HepG2 (cell line): Measurements from ENCODE around the gene DGKB. TPM values are rescaled to one million over a fixed set of nuclear protein-coding genes. Genes with fewer than 3 reads are reported as not detected.

Experiments
- ATAC-seq: fragments of 200-7000 bp; cut with Tn5 transposase; 3 replicates; pipeline ENCODE4 v1.9.1; 2020; ENCODE audit warnings: mild to moderate bottlenecking, moderate library complexity
- BruUV-seq: library from RNA; stranded (reverse); fragments of 400-500 nt; replicated peaks from 2 replicates; lab custom pipeline; 2021; lab: Mats Ljungman, UMichigan
- CTCF ChIA-PET: fragments of 300-600 bp; formaldehyde crosslinking; extraction: SDS; loops from one replicate; lab custom pipeline; 2021; ENCODE audit warnings: low total read pairs, inconsistent platforms, low intra/inter-chr PET ratio; lab: Yijun Ruan, JAX
- POLR2A ChIA-PET: fragments of 350-600 bp; sonication (Branson Sonifier 250); formaldehyde crosslinking; loops from one replicate; lab custom pipeline; 2020; ENCODE audit warnings: antibody characterized with exemption, inconsistent platforms; lab: Yijun Ruan, JAX
- DNase-seq: peaks from one replicate; pipeline ENCODE4 v3.0.0-alpha.2; 2015; ENCODE audit warnings: low spot score
- FAIRE-seq: peaks from 3 replicates; lab custom pipeline; 2011; peaks lifted over from hg19 to GRCh38; lab: Jason Lieb, UNC
- H2AFZ ChIP-seq: one replicate; pipeline ENCODE4 v1.6.1; 2011; ENCODE audit warnings: low read length, inconsistent platforms
- H3K27ac ChIP-seq: fragments of 300-600 bp; 3 replicates; pipeline ENCODE4 v1.8.0; 2011; ENCODE audit warnings: mixed run types, mild to moderate bottlenecking, mixed read lengths, low read length, inconsistent platforms; ENCODE audit not compliant: insufficient read depth; ENCODE audit errors: extremely low read length
- H3K27me3 ChIP-seq, 2 experiments: fragments of 200-600 bp in 1 of 2; 2 replicates in 1 of 2; 3 replicates in 1 of 2; pipeline versions ENCODE4 v1.6.0 to v1.8.0; 2011; ENCODE audit warnings: low read length in 2 of 2, mild to moderate bottlenecking in 2 of 2, moderate library complexity in 2 of 2, inconsistent platforms in 1 of 2; ENCODE audit not compliant: insufficient read depth in 2 of 2, control insufficient read depth in 1 of 2
- H3K36me3 ChIP-seq, 2 experiments: fragments of 200-600 bp in 1 of 2; replicated peaks in 1 of 2; 2 replicates in 1 of 2; 3 replicates in 1 of 2; pipeline versions ENCODE4 v1.5.1 to v1.8.0; 2011; ENCODE audit warnings: low read length in 2 of 2, inconsistent platforms in 1 of 2; ENCODE audit not compliant: insufficient read depth in 2 of 2, control insufficient read depth in 1 of 2
- H3K4me1 ChIP-seq: 2 replicates; pipeline ENCODE4 v1.5.1; 2012; ENCODE audit warnings: low read length, inconsistent platforms; ENCODE audit not compliant: insufficient read depth
- H3K4me2 ChIP-seq: 2 replicates; pipeline ENCODE4 v1.6.0; 2011; ENCODE audit warnings: low read depth, low read length, inconsistent platforms
- H3K4me3 ChIP-seq, 3 experiments: fragments of 200-600 bp in 1 of 3; sonication (generic), shearing (Covaris generic) in 1 of 3; replicated peaks in 1 of 3; 2 replicates each; pipeline ENCODE4 v1.5.1; 2011 to 2016; ENCODE audit warnings: low read length in 3 of 3, inconsistent platforms in 2 of 3, low read depth in 2 of 3, mild to moderate bottlenecking in 2 of 3, control low read depth in 1 of 3, mixed read lengths in 1 of 3; ENCODE audit not compliant: insufficient read depth in 1 of 3
- H3K79me2 ChIP-seq: one replicate; pipeline ENCODE4 v1.6.1; 2011; ENCODE audit warnings: low read length, inconsistent platforms; ENCODE audit not compliant: insufficient read depth
- H3K9ac ChIP-seq: 2 replicates; pipeline ENCODE4 v1.6.0; 2011; ENCODE audit warnings: mild to moderate bottlenecking, low read depth, low read length, inconsistent platforms; ENCODE audit not compliant: insufficient read depth
- H3K9me3 ChIP-seq: 2 replicates; pipeline ENCODE4 v1.5.1; 2012; ENCODE audit warnings: mild to moderate bottlenecking, low read length
- H4K20me1 ChIP-seq: 2 replicates; pipeline ENCODE4 v1.6.0; 2011; ENCODE audit warnings: inconsistent platforms, mild to moderate bottlenecking, low read length, moderate library complexity; ENCODE audit not compliant: insufficient read depth
- CHD2 ChIP-seq: IDR thresholded peaks from 2 replicates; pipeline ENCODE4 v1.6.1; 2011; ENCODE audit warnings: low read depth, low read length, improper control_type of control experiment
- DMAP1 ChIP-seq: IDR thresholded peaks from 2 replicates; pipeline ENCODE4 v1.6.1; 2016
- GATAD1 ChIP-seq: IDR thresholded peaks from 2 replicates; pipeline ENCODE4 v1.6.1; 2016; ENCODE audit warnings: missing genetic modification reagents, missing compliant biosample characterization
- IKZF4 ChIP-seq: sonication (generic); formaldehyde crosslinking; IDR thresholded peaks from 2 replicates; pipeline ENCODE4 v1.5.1; 2020; ENCODE audit warnings: borderline replicate concordance, mild to moderate bottlenecking, low read depth, missing genetic modification reagents; ENCODE audit errors: not compliant biosample characterization
- KLF12 ChIP-seq: sonication (generic); formaldehyde crosslinking; IDR thresholded peaks from 2 replicates; pipeline ENCODE4 v1.4.0; 2020; ENCODE audit warnings: missing genetic modification reagents, borderline replicate concordance
- MAFK ChIP-seq, 2 experiments: IDR thresholded peaks in 1 of 2; conservative IDR thresholded peaks in 1 of 2; 2 replicates each; pipeline ENCODE4 v1.6.1; 2011; ENCODE audit warnings: improper control_type of control experiment in 2 of 2, low read length in 2 of 2
- MYNN ChIP-seq: sonication (generic); formaldehyde crosslinking; IDR thresholded peaks from 2 replicates; pipeline ENCODE4 v1.4.0; 2020; ENCODE audit warnings: mild to moderate bottlenecking, low read depth, missing genetic modification reagents
- NCOA2 ChIP-seq: sonication (generic); formaldehyde crosslinking; IDR thresholded peaks from 2 replicates; pipeline ENCODE4 v1.8.0; 2022; ENCODE audit warnings: inconsistent platforms
- NKX3-1 ChIP-seq: sonication (generic); formaldehyde crosslinking; IDR thresholded peaks from 2 replicates; pipeline ENCODE4 v1.5.0; 2020; ENCODE audit warnings: missing genetic modification reagents
- PPARG ChIP-seq: conservative IDR thresholded peaks from 2 replicates; pipeline ENCODE4 v1.6.1; 2016; ENCODE audit warnings: missing biosample characterization, missing genetic modification reagents
- RBFOX2 ChIP-seq: fragments of 200-400 bp; formaldehyde crosslinking; IDR thresholded peaks from 2 replicates; pipeline ENCODE4 v1.6.1; 2017; ENCODE audit warnings: low read depth, mild to moderate bottlenecking, low read length
- SMAD9 ChIP-seq: sonication (generic); formaldehyde crosslinking; IDR thresholded peaks from 2 replicates; pipeline ENCODE4 v1.5.1; 2020; ENCODE audit warnings: mild to moderate bottlenecking, missing genetic modification reagents
- SP1 ChIP-seq, 2 experiments: fragments of 450-650 bp in 1 of 2; sonication (generic) in 1 of 2; formaldehyde crosslinking in 1 of 2; IDR thresholded peaks; 2 replicates each; pipeline versions ENCODE4 v1.4.0 to v1.6.1; 2016 to 2020; ENCODE audit warnings: missing genetic modification reagents in 1 of 2
- in situ Hi-C: cut with HindIII; loops from 2 replicates; pipeline ENCODE4 v1.10.0; 2017; ENCODE audit warnings: low pct_unique_long_range_greater_than_20kb; ENCODE audit not compliant: extremely low pct_ligation_motif_present
- intact Hi-C: fragments of 100-400 bp; cut with micrococcal nuclease; formaldehyde crosslinking; loops from one replicate; pipeline ENCODE4 v1.10.0; 2022; ENCODE audit not compliant: unreplicated experiment
- polyA plus RNA-seq, 8 experiments: library from polyadenylated mRNA; depleted of rRNA in 3 of 8; stranded (reverse) in 7 of 8; unstranded in 1 of 8; fragments of >200 nt; fragmentation: Illumina TruSeq in 4 of 8; extraction: Trizol in 4 of 8; gene quantifications; 2 replicates each; pipeline versions ENCODE4 v1.2.1 to v1.2.3, GENCODE V29; 2011 to 2016; ENCODE audit warnings: low read depth in 4 of 8, missing spikeins in 1 of 8, mixed read lengths in 1 of 8; ENCODE audit not compliant: insufficient read depth in 1 of 8
- total RNA-seq, 5 experiments: library from RNA; depleted of rRNA; stranded (reverse); fragments of >200 nt; fragmentation: Illumina TruSeq; extraction: Trizol; gene quantifications; 2 replicates each; pipeline ENCODE4 v1.2.3, GENCODE V29; 2016; ENCODE audit warnings: low read depth in 1 of 5
- TF ChIP-seq, protein P1 (sequence below): sonication (generic); formaldehyde crosslinking; IDR thresholded peaks from 2 replicates; pipeline ENCODE4 v1.5.0; 2020; ENCODE audit warnings: mild to moderate bottlenecking, missing genetic modification reagents, borderline replicate concordance
- TF ChIP-seq, protein P2 (sequence below): sonication (generic); formaldehyde crosslinking; conservative IDR thresholded peaks from 2 replicates; pipeline ENCODE4 v1.4.0; 2020; ENCODE audit warnings: missing genetic modification reagents
- TF ChIP-seq, protein P3 (sequence below): sonication (generic); formaldehyde crosslinking; IDR thresholded peaks from 2 replicates; pipeline ENCODE4 v1.8.0; 2022; ENCODE audit warnings: missing genetic modification reagents, mild to moderate bottlenecking, borderline replicate concordance
- TF ChIP-seq, protein P4 (sequence below): sonication (generic); formaldehyde crosslinking; IDR thresholded peaks from 2 replicates; pipeline ENCODE4 v1.5.0; 2020; ENCODE audit warnings: missing genetic modification reagents, mild to moderate bottlenecking, borderline replicate concordance
- TF ChIP-seq, protein P5 (sequence below): IDR thresholded peaks from 2 replicates; pipeline ENCODE4 v1.6.1; 2018; ENCODE audit warnings: missing genetic modification reagents

DGKB gene
- total and polyA plus RNA-seq, 2 of the 13 experiments (the other 11 are each of a cell fraction or from before 2014, with no cell fraction given), result not detected

DNA sequence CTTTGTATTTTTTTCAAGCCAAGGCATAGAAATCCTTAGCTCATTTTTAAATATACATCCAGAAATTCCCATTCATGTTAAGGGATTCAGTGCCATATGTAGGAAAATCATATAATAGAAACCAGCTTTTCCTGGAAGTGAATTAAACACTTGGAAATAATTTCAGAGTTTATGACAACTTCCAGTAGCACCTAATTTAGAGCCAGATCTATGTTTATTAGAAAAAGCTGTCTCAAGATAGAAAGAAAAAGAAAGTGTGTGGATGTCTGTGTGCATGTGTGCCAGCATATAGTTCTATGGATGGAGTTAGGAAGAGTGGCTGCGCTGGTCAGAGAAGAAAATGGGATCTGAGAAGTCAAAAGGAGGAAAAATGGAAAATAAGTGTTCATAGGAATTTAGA is 225.7 kb downstream of the DGKB start (continued):
- TF ChIP-seq GATAD1 (CRISPR knock-in tag), result no peak
- TF ChIP-seq, all 625 proteins: peak for 0

DNA sequence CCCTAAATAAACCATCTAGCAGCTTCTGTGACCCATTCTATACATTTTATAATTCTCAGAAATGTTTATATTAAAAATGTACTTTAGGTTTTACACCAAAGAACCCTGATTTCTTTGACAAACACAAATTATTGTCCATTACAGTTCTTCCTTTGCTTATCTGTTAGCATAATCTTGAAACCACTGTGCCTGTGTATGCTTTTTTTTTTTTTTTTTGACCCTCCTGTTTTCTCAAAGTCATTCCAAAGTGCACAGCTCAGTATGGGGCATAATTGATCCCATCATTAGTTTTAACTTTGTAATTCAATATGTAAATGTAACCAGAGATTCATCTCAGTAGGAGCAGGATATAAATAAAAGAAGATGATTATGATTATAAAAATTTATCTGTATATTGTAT is 229.3 kb downstream of the DGKB start:
- CTCF ChIA-PET, result no interaction called here
- POLR2A ChIA-PET, result no interaction called here
- H3K27me3 ChIP-seq, result no peaks in the 10 kb centered on the region
- no peak overlapping the region for H3K4me3 ChIP-seq
- no peak overlapping the region for H3K4me2 ChIP-seq
- BruUV-seq, result no TSS peak
- DNase-seq, result no peak
- intact Hi-C loops, result no loop called here
- no peaks in the 10 kb centered on the region for H3K4me1 ChIP-seq
- H4K20me1 ChIP-seq, result no peaks in the 10 kb centered on the region
- no peak overlapping the region for H2AFZ ChIP-seq
- H3K9ac ChIP-seq, result no peak overlapping the region
- no peak for FAIRE-seq
- H3K27ac ChIP-seq, result no peak overlapping the region
- peaks cover 62% of the 10 kb centered on the region for H3K9me3 ChIP-seq
- in situ Hi-C loops, result no loop called here
- H3K79me2 ChIP-seq, result no peaks in the 10 kb centered on the region
- no peak for ATAC-seq
- H3K36me3 ChIP-seq, result no peaks in the 10 kb centered on the region
- TF ChIP-seq, protein P1, sequence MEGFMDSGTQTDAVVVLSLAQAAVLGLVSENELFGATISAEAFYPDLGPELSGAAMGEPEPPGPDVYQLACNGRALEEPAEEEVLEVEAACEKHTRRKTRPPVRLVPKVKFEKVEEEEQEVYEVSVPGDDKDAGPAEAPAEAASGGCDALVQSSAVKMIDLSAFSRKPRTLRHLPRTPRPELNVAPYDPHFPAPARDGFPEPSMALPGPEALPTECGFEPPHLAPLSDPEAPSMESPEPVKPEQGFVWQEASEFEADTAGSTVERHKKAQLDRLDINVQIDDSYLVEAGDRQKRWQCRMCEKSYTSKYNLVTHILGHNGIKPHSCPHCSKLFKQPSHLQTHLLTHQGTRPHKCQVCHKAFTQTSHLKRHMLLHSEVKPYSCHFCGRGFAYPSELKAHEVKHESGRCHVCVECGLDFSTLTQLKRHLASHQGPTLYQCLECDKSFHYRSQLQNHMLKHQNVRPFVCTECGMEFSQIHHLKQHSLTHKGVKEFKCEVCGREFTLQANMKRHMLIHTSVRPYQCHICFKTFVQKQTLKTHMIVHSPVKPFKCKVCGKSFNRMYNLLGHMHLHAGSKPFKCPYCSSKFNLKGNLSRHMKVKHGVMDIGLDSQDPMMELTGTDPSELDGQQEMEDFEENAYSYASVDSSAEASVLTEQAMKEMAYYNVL, result no peak
- TF ChIP-seq CHD2, result no peak
- TF ChIP-seq NKX3-1 (CRISPR knock-in tag), result no peak
- no peak for TF ChIP-seq IKZF4 (CRISPR knock-in tag)
- TF ChIP-seq, protein P2, sequence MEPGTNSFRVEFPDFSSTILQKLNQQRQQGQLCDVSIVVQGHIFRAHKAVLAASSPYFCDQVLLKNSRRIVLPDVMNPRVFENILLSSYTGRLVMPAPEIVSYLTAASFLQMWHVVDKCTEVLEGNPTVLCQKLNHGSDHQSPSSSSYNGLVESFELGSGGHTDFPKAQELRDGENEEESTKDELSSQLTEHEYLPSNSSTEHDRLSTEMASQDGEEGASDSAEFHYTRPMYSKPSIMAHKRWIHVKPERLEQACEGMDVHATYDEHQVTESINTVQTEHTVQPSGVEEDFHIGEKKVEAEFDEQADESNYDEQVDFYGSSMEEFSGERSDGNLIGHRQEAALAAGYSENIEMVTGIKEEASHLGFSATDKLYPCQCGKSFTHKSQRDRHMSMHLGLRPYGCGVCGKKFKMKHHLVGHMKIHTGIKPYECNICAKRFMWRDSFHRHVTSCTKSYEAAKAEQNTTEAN, result no peak
- no peak for TF ChIP-seq PPARG (CRISPR knock-in tag)
- no peak for TF ChIP-seq DMAP1 (CRISPR knock-in tag)
- no peak for TF ChIP-seq MYNN
- TF ChIP-seq RBFOX2, result no peak
- no peak for TF ChIP-seq MAFK (conservative IDR thresholded peaks at IDR 0.05 in 1 of 2, IDR thresholded peaks at IDR 0.05 in 1 of 2; ENCODE audit: low read length in 2 of 2)
- no peak for TF ChIP-seq KLF12 (CRISPR knock-in tag)
- no peak for TF ChIP-seq NCOA2 (CRISPR knock-in tag)
- TF ChIP-seq SP1 (IDR thresholded peaks at IDR 0.05), result no peak
- no peak for TF ChIP-seq SP1 (CRISPR knock-in tag; IDR thresholded peaks at IDR 0.05)
- TF ChIP-seq, protein P3, sequence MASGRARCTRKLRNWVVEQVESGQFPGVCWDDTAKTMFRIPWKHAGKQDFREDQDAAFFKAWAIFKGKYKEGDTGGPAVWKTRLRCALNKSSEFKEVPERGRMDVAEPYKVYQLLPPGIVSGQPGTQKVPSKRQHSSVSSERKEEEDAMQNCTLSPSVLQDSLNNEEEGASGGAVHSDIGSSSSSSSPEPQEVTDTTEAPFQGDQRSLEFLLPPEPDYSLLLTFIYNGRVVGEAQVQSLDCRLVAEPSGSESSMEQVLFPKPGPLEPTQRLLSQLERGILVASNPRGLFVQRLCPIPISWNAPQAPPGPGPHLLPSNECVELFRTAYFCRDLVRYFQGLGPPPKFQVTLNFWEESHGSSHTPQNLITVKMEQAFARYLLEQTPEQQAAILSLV (CRISPR knock-in tag), result no peak
- TF ChIP-seq, protein P4, sequence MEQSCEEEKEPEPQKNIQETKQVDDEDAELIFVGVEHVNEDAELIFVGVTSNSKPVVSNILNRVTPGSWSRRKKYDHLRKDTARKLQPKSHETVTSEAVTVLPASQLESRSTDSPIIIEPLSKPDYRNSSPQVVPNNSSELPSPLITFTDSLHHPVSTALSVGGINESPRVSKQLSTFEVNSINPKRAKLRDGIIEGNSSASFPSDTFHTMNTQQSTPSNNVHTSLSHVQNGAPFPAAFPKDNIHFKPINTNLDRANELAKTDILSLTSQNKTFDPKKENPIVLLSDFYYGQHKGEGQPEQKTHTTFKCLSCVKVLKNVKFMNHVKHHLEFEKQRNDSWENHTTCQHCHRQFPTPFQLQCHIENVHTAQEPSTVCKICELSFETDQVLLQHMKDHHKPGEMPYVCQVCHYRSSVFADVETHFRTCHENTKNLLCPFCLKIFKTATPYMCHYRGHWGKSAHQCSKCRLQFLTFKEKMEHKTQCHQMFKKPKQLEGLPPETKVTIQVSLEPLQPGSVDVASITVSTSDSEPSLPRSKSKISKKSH (CRISPR knock-in tag), result no peak
- TF ChIP-seq SMAD9 (CRISPR knock-in tag), result no peak
- TF ChIP-seq, protein P5, sequence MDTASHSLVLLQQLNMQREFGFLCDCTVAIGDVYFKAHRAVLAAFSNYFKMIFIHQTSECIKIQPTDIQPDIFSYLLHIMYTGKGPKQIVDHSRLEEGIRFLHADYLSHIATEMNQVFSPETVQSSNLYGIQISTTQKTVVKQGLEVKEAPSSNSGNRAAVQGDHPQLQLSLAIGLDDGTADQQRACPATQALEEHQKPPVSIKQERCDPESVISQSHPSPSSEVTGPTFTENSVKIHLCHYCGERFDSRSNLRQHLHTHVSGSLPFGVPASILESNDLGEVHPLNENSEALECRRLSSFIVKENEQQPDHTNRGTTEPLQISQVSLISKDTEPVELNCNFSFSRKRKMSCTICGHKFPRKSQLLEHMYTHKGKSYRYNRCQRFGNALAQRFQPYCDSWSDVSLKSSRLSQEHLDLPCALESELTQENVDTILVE (CRISPR knock-in tag), result no peak
